IMR-90 (cell line): ENCODE measurements around the gene LRPAP1. TPM values are rescaled to one million over a fixed set of nuclear protein-coding genes. Genes with fewer than 3 reads are reported as not detected.

Experiments
- ATAC-seq: fragments of 200-7000 bp; cut with Tn5 transposase; 2 replicates; pipeline ENCODE4 v1.9.1; 2020; ENCODE audit warnings: low read depth, mild to moderate bottlenecking, moderate library complexity
- BruUV-seq: library from RNA; stranded (reverse); fragments of 400-500 nt; replicated peaks from 2 replicates; lab custom pipeline; 2021; lab: Mats Ljungman, UMichigan
- CTCF ChIA-PET: fragments of 300-600 bp; formaldehyde crosslinking; extraction: SDS; loops from one replicate; lab custom pipeline; 2021; ENCODE audit warnings: antibody characterized with exemption; lab: Yijun Ruan, JAX
- POLR2A ChIA-PET: fragments of 300-600 bp; sonication (Branson Sonifier 250); formaldehyde crosslinking; loops from one replicate; lab custom pipeline; 2022; ENCODE audit warnings: antibody characterized with exemption; ENCODE audit not compliant: unreplicated experiment; lab: Charles Lee
- DNase-seq: peaks from one replicate; pipeline ENCODE4 v3.0.0; 2013
- H2AFZ ChIP-seq: replicated peaks from 2 replicates; pipeline ENCODE3; 2013; ENCODE audit warnings: low read length, mild to moderate bottlenecking; ENCODE audit not compliant: poor library complexity
- H2AK5ac ChIP-seq: 2 replicates; pipeline ENCODE4 v1.6.1; 2013; ENCODE audit warnings: low read depth, low read length, inconsistent platforms
- H2AK9ac ChIP-seq: replicated peaks from 2 replicates; pipeline ENCODE3; 2013; ENCODE audit warnings: mild to moderate bottlenecking, low read depth, low read length, moderate library complexity; ENCODE audit not compliant: poor library complexity
- H2BK120ac ChIP-seq: 2 replicates; pipeline ENCODE4 v1.6.1; 2013; ENCODE audit warnings: low read depth, low read length, inconsistent platforms
- H2BK15ac ChIP-seq: 3 replicates; pipeline ENCODE4 v1.6.1; 2013; ENCODE audit warnings: low read depth, low read length, inconsistent platforms
- H2BK20ac ChIP-seq: 2 replicates; pipeline ENCODE4 v1.6.1; 2013; ENCODE audit warnings: low read depth, mild to moderate bottlenecking, inconsistent platforms, low read length, moderate library complexity
- H2BK5ac ChIP-seq: 2 replicates; pipeline ENCODE4 v1.6.1; 2013; ENCODE audit warnings: mild to moderate bottlenecking, low read depth, low read length, inconsistent platforms; ENCODE audit not compliant: poor library complexity, severe bottlenecking
- H3K14ac ChIP-seq: replicated peaks from 2 replicates; pipeline ENCODE4 v1.6.1; 2013; ENCODE audit warnings: low read depth, low read length, inconsistent platforms
- H3K18ac ChIP-seq: 2 replicates; pipeline ENCODE4 v1.6.1; 2013; ENCODE audit warnings: low read depth, low read length, control low read depth
- H3K23ac ChIP-seq: 2 replicates; pipeline ENCODE4 v1.6.1; 2013; ENCODE audit warnings: low read depth, low read length, inconsistent platforms
- H3K27ac ChIP-seq: 2 replicates; pipeline ENCODE4 v1.5.1; 2013; ENCODE audit warnings: mild to moderate bottlenecking, control low read depth, low read length; ENCODE audit not compliant: insufficient read depth
- H3K27me3 ChIP-seq: 2 replicates; pipeline ENCODE4 v1.6.1; 2013; ENCODE audit warnings: low read length; ENCODE audit not compliant: control insufficient read depth, insufficient read depth
- H3K36me3 ChIP-seq: 2 replicates; pipeline ENCODE4 v1.6.1; 2013; ENCODE audit warnings: low read length, mixed read lengths; ENCODE audit not compliant: control insufficient read depth, insufficient read depth
- H3K4ac ChIP-seq: 2 replicates; pipeline ENCODE4 v1.6.1; 2013; ENCODE audit warnings: low read depth, low read length, inconsistent platforms
- H3K4me1 ChIP-seq: 2 replicates; pipeline ENCODE4 v1.6.1; 2013; ENCODE audit warnings: low read length, mixed read lengths; ENCODE audit not compliant: control insufficient read depth, insufficient read depth
- H3K4me2 ChIP-seq: 2 replicates; pipeline ENCODE4 v1.6.1; 2013; ENCODE audit warnings: low read depth, mild to moderate bottlenecking, control low read depth, low read length, moderate library complexity
- H3K4me3 ChIP-seq: 2 replicates; pipeline ENCODE4 v1.5.1; 2013; ENCODE audit warnings: low read depth, mild to moderate bottlenecking, control low read depth, low read length, moderate library complexity; ENCODE audit not compliant: insufficient read depth
- H3K56ac ChIP-seq: 2 replicates; pipeline ENCODE4 v1.6.1; 2013; ENCODE audit warnings: low read length, inconsistent platforms; ENCODE audit not compliant: insufficient read depth; ENCODE audit errors: extremely low read depth
- H3K79me1 ChIP-seq, 2 experiments: 2 replicates each; pipeline ENCODE4 v1.6.1; 2013; ENCODE audit warnings: low read length in 2 of 2, inconsistent platforms in 1 of 2, low read depth in 1 of 2
- H3K9ac ChIP-seq: 2 replicates; pipeline ENCODE4 v1.6.1; 2013; ENCODE audit warnings: low read depth, low read length, control low read depth
- H3K9me1 ChIP-seq: 2 replicates; pipeline ENCODE4 v1.6.1; 2013; ENCODE audit warnings: low read length, inconsistent platforms; ENCODE audit not compliant: insufficient read depth
- H3K9me3 ChIP-seq: 2 replicates; pipeline ENCODE4 v1.6.1; 2013; ENCODE audit warnings: low read length; ENCODE audit not compliant: control insufficient read depth, insufficient read depth
- H4K20me1 ChIP-seq: 2 replicates; pipeline ENCODE4 v1.6.1; 2013; ENCODE audit warnings: low read length, inconsistent platforms; ENCODE audit not compliant: insufficient read depth
- H4K5ac ChIP-seq: 2 replicates; pipeline ENCODE4 v1.6.1; 2013; ENCODE audit warnings: mild to moderate bottlenecking, low read depth, low read length, control low read depth
- H4K8ac ChIP-seq, 2 experiments: 2 replicates each; pipeline ENCODE4 v1.6.1; 2013; ENCODE audit warnings: low read depth in 2 of 2, low read length in 2 of 2, control low read depth in 1 of 2, inconsistent platforms in 1 of 2
- H4K91ac ChIP-seq: 2 replicates; pipeline ENCODE4 v1.6.1; 2013; ENCODE audit warnings: low read depth, low read length, inconsistent platforms; ENCODE audit not compliant: insufficient read depth
- BHLHE40 ChIP-seq: fragments of 150-350 bp; IDR thresholded peaks from 2 replicates; pipeline ENCODE4 v1.6.1; 2016; ENCODE audit warnings: mild to moderate bottlenecking, low read depth, low read length
- CEBPB ChIP-seq: IDR thresholded peaks from 2 replicates; pipeline ENCODE4 v1.6.1; 2012; ENCODE audit warnings: low read depth, low read length, improper control_type of control experiment
- CHD1 ChIP-seq: IDR thresholded peaks from 2 replicates; pipeline ENCODE4 v1.6.1; 2012; ENCODE audit warnings: low read depth, low read length, improper control_type of control experiment
- RAD21 ChIP-seq: IDR thresholded peaks from 2 replicates; pipeline ENCODE4 v1.6.1; 2012; ENCODE audit warnings: low read length, improper control_type of control experiment
- RCOR1 ChIP-seq: IDR thresholded peaks from 2 replicates; pipeline ENCODE4 v1.6.1; 2012; ENCODE audit warnings: mild to moderate bottlenecking, low read length, improper control_type of control experiment; ENCODE audit not compliant: insufficient replicate concordance
- RFX5 ChIP-seq: IDR thresholded peaks from 2 replicates; pipeline ENCODE4 v1.8.0; 2012; ENCODE audit warnings: low read depth, mild to moderate bottlenecking, low read length, moderate library complexity
- SMC3 ChIP-seq: fragments of 150-350 bp; IDR thresholded peaks from 2 replicates; pipeline ENCODE4 v1.6.1; 2016; ENCODE audit warnings: low read depth, mild to moderate bottlenecking, antibody characterized with exemption, low read length, moderate library complexity
- WGBS, 2 experiments: methylation state at CpG; one replicate each; pipeline versions ENCODE4 v1.1.5 to v1.1.7; 2013; ENCODE audit warnings: missing lambda C conversion rate in 2 of 2; ENCODE audit not compliant: insufficient read length in 1 of 2; ENCODE audit errors: extremely low coverage in 2 of 2; 5-methylcytosine and 5-hydroxymethylcytosine counted together
- dilution Hi-C: fragments of 300-500 bp; cut with HindIII; formaldehyde crosslinking; loops from one replicate; pipeline ENCODE4 v1.14.3; 2018; ENCODE audit warnings: low sequenced_read_pairs; ENCODE audit not compliant: unreplicated experiment
- in situ Hi-C: fragments of 300-500 bp; cut with MboI; formaldehyde crosslinking; loops from 3 replicates; pipeline ENCODE4 v1.14.3; 2019; ENCODE audit warnings: low sequenced_read_pairs, inconsistent platforms, mixed read lengths
- intact Hi-C: fragments of 100-400 bp; cut with micrococcal nuclease; formaldehyde crosslinking; loops from 2 replicates; pipeline ENCODE4 v1.10.0; 2022
- polyA plus RNA-seq, 3 experiments: library from polyadenylated mRNA; depleted of rRNA; stranded (reverse); fragments of >200 nt; gene quantifications; 2 replicates each; pipeline ENCODE4 v1.2.3, GENCODE V29; 2012; ENCODE audit warnings: low replicate concordance in 1 of 3
- total RNA-seq: library from RNA; depleted of rRNA; stranded (reverse); fragments of >200 nt; gene quantifications from 2 replicates; pipeline ENCODE4 v1.2.3, GENCODE V29; 2012
- TF ChIP-seq, protein P1 (sequence below): conservative IDR thresholded peaks from 2 replicates; pipeline ENCODE4 v1.5.1; 2012; ENCODE audit warnings: mild to moderate bottlenecking, low read depth, low read length, improper control_type of control experiment
- TF ChIP-seq, protein P2 (sequence below): fragments of 150-350 bp; IDR thresholded peaks from 2 replicates; pipeline ENCODE4 v1.6.1; 2017; ENCODE audit warnings: mild to moderate bottlenecking, antibody characterized with exemption, low read length, low read depth

The LRPAP1 gene
- total and polyA plus RNA-seq, 2 of the 4 experiments (the other 2 are of a cell fraction): 135 to 175 TPM

DNA sequence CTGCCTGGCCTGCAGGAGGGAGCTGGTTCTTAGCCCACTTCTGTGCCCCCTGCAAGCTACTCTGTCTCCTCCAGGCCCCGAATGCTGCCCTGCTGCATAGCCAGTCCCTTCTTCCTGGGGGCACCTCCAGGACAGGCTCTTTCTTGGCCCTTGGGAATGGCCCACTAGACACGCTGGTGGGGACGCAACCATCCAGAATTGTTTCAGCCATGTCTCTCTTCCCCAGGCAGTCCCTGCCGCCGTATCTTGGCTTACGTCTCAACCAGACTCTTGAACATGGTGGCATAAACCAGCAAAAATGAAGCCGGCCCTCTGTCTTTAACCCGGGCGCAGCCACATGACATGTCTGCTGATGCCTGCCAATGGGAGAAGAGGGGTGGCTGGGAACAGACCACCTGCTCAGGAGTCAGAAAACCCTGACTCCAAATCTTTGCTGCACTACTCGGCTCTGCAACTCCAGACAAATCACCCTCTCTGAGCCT is 9.0 kb downstream of the LRPAP1 start:
- intact Hi-C loops: no loop called here
- no peak overlapping the region for H4K5ac ChIP-seq
- no peak overlapping the region for H4K91ac ChIP-seq
- DNase-seq (no peak), ATAC-seq (no peak)
- H3K23ac ChIP-seq: no peak overlapping the region
- H3K27ac ChIP-seq: no peak overlapping the region
- no peak overlapping the region for H2AK9ac ChIP-seq
- H2AK5ac ChIP-seq: no peak overlapping the region
- WGBS, 2 experiments: 85% methylated on average over 5 of the region's 10 CpGs; no CpG with 5 or more reads in 1 of the 2 experiments
- peaks cover 50% of the 10 kb centered on the region for H3K36me3 ChIP-seq
- H3K9me3 ChIP-seq: no peaks in the 10 kb centered on the region
- no peak overlapping the region for H2BK5ac ChIP-seq
- no TSS peak for BruUV-seq
- peaks cover 3 to 17% of the 10 kb centered on the region in 2 experiments; a peak in 3 of 4 replicates for H3K79me1 ChIP-seq
- H2BK15ac ChIP-seq: no peak overlapping the region
- no peak for TF ChIP-seq RAD21
- TF ChIP-seq, protein P1, sequence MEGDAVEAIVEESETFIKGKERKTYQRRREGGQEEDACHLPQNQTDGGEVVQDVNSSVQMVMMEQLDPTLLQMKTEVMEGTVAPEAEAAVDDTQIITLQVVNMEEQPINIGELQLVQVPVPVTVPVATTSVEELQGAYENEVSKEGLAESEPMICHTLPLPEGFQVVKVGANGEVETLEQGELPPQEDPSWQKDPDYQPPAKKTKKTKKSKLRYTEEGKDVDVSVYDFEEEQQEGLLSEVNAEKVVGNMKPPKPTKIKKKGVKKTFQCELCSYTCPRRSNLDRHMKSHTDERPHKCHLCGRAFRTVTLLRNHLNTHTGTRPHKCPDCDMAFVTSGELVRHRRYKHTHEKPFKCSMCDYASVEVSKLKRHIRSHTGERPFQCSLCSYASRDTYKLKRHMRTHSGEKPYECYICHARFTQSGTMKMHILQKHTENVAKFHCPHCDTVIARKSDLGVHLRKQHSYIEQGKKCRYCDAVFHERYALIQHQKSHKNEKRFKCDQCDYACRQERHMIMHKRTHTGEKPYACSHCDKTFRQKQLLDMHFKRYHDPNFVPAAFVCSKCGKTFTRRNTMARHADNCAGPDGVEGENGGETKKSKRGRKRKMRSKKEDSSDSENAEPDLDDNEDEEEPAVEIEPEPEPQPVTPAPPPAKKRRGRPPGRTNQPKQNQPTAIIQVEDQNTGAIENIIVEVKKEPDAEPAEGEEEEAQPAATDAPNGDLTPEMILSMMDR: no peak
- no peak for TF ChIP-seq RCOR1
- TF ChIP-seq CEBPB: no peak
- TF ChIP-seq BHLHE40: no peak
- TF ChIP-seq, protein P2, sequence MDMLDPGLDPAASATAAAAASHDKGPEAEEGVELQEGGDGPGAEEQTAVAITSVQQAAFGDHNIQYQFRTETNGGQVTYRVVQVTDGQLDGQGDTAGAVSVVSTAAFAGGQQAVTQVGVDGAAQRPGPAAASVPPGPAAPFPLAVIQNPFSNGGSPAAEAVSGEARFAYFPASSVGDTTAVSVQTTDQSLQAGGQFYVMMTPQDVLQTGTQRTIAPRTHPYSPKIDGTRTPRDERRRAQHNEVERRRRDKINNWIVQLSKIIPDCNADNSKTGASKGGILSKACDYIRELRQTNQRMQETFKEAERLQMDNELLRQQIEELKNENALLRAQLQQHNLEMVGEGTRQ: no peak
- TF ChIP-seq SMC3: no peak
- TF ChIP-seq RFX5: no peak
- TF ChIP-seq CHD1: no peak
- ChIA-PET POLR2A (no interaction called here), CTCF (no interaction called here)
- no peak overlapping the region for H3K14ac ChIP-seq
- no peak overlapping the region for H3K18ac ChIP-seq
- H3K27me3 ChIP-seq: no peaks in the 10 kb centered on the region
- no peaks in the 10 kb centered on the region for H3K9me1 ChIP-seq
- H2BK120ac ChIP-seq: no peak overlapping the region
- no peak overlapping the region for H3K9ac ChIP-seq
- no peak overlapping the region for H2AFZ ChIP-seq
- peaks cover 31% of the 10 kb centered on the region for H4K20me1 ChIP-seq
- no peak overlapping the region for H3K56ac ChIP-seq
- H4K8ac ChIP-seq: no peak overlapping the region
- in situ Hi-C loops: no loop called here
- no peak overlapping the region for H3K4me3 ChIP-seq
- no peaks in the 10 kb centered on the region for H3K4me1 ChIP-seq
- H3K4ac ChIP-seq: no peak overlapping the region
- dilution Hi-C loops: no loop called here
- H3K4me2 ChIP-seq: no peak overlapping the region
- H2BK20ac ChIP-seq: no peak overlapping the region
